Progenitor cell of endocrine pancreas (in vitro differentiated cells): ENCODE data around the gene CRTAP. TPM values are rescaled to one million over a fixed set of nuclear protein-coding genes. Genes with fewer than 3 reads are reported as not detected.

Source experiments
- DNase-seq: peaks from one replicate; pipeline ENCODE4 v3.0.0; 2021; ENCODE audit warnings: low spot score; ENCODE audit not compliant: unreplicated experiment
- H3K27ac Mint-ChIP-seq: 2 replicates; pipeline ENCODE4 v1.8.0; 2021; ENCODE audit warnings: mild to moderate bottlenecking, moderate library complexity, mixed read lengths
- H3K27me3 Mint-ChIP-seq: 2 replicates; pipeline ENCODE4 v1.8.0; 2021; ENCODE audit warnings: mixed read lengths
- H3K36me3 Mint-ChIP-seq: 2 replicates; pipeline ENCODE4 v1.8.0; 2022; ENCODE audit warnings: mixed read lengths; ENCODE audit not compliant: insufficient read depth
- H3K4me1 Mint-ChIP-seq: 2 replicates; pipeline ENCODE4 v1.8.0; 2021; ENCODE audit warnings: low read depth, mixed read lengths
- H3K4me3 Mint-ChIP-seq: 2 replicates; pipeline ENCODE4 v1.8.0; 2021; ENCODE audit warnings: low read depth, mild to moderate bottlenecking, moderate library complexity, mixed read lengths
- H3K9me3 Mint-ChIP-seq: 2 replicates; pipeline ENCODE4 v1.8.0; 2021; ENCODE audit warnings: low read depth, mixed read lengths
- CTCF ChIP-seq: fragments of 200-600 bp; sonication (generic); IDR thresholded peaks from one replicate; pipeline ENCODE4 v1.5.0; 2021; ENCODE audit warnings: antibody characterized with exemption, mild to moderate bottlenecking; ENCODE audit not compliant: unreplicated experiment
- total RNA-seq: library from RNA; stranded (reverse); gene quantifications from 2 replicates; pipeline ENCODE4 v1.2.1, GENCODE V29; 2021

The CRTAP gene
- total RNA-seq, 1 donor from 2014 or later, result 66.9 TPM

- no peak for DNase-seq
- Mint-ChIP-seq H3K36me3 (no peaks in the 10 kb centered on the region), H3K9me3 (no peaks in the 10 kb centered on the region), H3K4me3 (no peak overlapping the region), H3K27me3 (no peaks in the 10 kb centered on the region), H3K27ac (no peak overlapping the region), H3K4me1 (no peaks in the 10 kb centered on the region)
- no peak for TF ChIP-seq CTCF
These were observed 71.0 kb downstream of the CRTAP start for GRCh38 chr3:33184863-33185262.

GRCh38 chr3:33186524-33187367 is 72.9 kb downstream of the CRTAP start:
- DNase-seq, result no peak
- H3K27ac Mint-ChIP-seq, result no peak overlapping the region
- H3K9me3 Mint-ChIP-seq, result no peaks in the 10 kb centered on the region
- H3K36me3 Mint-ChIP-seq, result no peaks in the 10 kb centered on the region
- no peak overlapping the region for H3K4me3 Mint-ChIP-seq
- H3K27me3 Mint-ChIP-seq, result no peaks in the 10 kb centered on the region
- H3K4me1 Mint-ChIP-seq, result no peaks in the 10 kb centered on the region
- no peak for TF ChIP-seq CTCF

- no peak overlapping the region for H3K4me3 Mint-ChIP-seq
- H3K27ac Mint-ChIP-seq, result no peak overlapping the region
- H3K4me1 Mint-ChIP-seq, result no peaks in the 10 kb centered on the region
- no peaks in the 10 kb centered on the region for H3K27me3 Mint-ChIP-seq
- DNase-seq, result no peak
- H3K9me3 Mint-ChIP-seq, result no peaks in the 10 kb centered on the region
- H3K36me3 Mint-ChIP-seq, result no peaks in the 10 kb centered on the region
- no peak for TF ChIP-seq CTCF
These were observed 73.5 kb downstream of the CRTAP start for GRCh38 chr3:33187368-33187634.

- Mint-ChIP-seq H3K4me3 (no peak overlapping the region), H3K4me1 (peaks cover 8% of the 10 kb centered on the region), H3K36me3 (no peaks in the 10 kb centered on the region), H3K9me3 (no peaks in the 10 kb centered on the region), H3K27ac (no peak overlapping the region), H3K27me3 (no peaks in the 10 kb centered on the region)
- TF ChIP-seq CTCF, result no peak
- no peak for DNase-seq
These were observed 80.5 kb downstream of the CRTAP start for GRCh38 chr3:33194303-33194702.

GRCh38 chr3:33196538-33196937 is 82.7 kb downstream of the CRTAP start:
- no peaks in the 10 kb centered on the region for H3K27me3 Mint-ChIP-seq
- no peaks in the 10 kb centered on the region for H3K9me3 Mint-ChIP-seq
- H3K36me3 Mint-ChIP-seq, result no peaks in the 10 kb centered on the region
- DNase-seq, result no peak
- H3K4me3 Mint-ChIP-seq, result no peak overlapping the region
- H3K4me1 Mint-ChIP-seq, result peaks cover 8% of the 10 kb centered on the region
- no peak for TF ChIP-seq CTCF
- no peak overlapping the region for H3K27ac Mint-ChIP-seq

Other genes with a start within 250 kb of the CRTAP start
- gene CCR4, start 162.4 kb upstream of the CRTAP start, total RNA-seq, result not detected in 2 replicates
- gene GLB1, start 16.9 kb upstream of the CRTAP start, total RNA-seq, result 91.5 and 98.6 TPM in 2 replicates
- gene TMPPE, start 16.9 kb upstream of the CRTAP start, total RNA-seq, result 7.5 and 7.7 TPM in 2 replicates
- 1.1 and 1.8 TPM in 2 replicates for gene SUSD5, start 104.8 kb downstream of the CRTAP start, total RNA-seq
- 20.0 and 23.9 TPM in 2 replicates for gene FBXL2, start 163.4 kb downstream of the CRTAP start, total RNA-seq